Stromal cell of bone marrow (primary cell): Measurements from ENCODE around the gene PPP1R14C.

Source experiments
- DNase-seq: peaks from one replicate; pipeline ENCODE4 v3.0.0-alpha.2; 2012; ENCODE audit warnings: low read depth

PPP1R14C gene

DNA sequence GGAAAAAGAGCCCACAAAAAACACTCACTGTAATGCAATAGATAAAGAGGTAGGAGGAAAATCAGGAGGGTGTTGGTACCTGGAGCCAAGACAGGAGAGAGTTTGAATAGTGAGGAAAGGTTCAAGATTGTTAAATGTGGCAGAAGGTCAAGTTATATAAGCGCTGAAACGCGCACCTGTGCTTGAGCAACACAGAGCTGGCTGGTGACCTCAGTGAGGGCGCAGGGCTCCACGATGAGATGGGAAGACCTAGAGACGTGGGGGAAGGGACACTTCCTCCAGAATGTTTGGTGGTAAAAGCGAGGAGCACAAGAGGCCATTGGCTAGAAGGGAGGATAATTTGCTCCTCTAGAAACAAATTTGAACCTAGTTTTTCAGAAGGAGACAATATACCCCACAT is 4.2 kb upstream of the PPP1R14C start:
- no peak for DNase-seq

DNA sequence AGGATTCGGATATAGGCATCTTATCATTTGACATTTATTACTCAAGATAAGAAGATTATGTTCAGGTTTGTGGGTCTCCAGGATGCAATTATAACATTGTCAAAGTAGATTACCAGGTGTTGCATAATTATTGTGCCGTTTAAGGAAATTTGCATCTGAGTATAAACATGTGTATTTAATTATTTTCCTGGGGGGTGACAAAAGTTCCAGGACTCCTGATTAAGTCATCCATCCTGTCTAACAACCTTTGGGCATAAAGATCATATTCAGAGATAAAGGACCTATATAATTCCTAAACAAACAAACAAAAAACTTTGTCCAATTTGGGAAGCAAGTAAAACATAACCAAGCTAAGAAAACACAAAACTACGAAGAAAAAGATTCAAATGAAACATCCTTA is 3.3 kb upstream of the PPP1R14C start:
- DNase-seq: no peak

DNA sequence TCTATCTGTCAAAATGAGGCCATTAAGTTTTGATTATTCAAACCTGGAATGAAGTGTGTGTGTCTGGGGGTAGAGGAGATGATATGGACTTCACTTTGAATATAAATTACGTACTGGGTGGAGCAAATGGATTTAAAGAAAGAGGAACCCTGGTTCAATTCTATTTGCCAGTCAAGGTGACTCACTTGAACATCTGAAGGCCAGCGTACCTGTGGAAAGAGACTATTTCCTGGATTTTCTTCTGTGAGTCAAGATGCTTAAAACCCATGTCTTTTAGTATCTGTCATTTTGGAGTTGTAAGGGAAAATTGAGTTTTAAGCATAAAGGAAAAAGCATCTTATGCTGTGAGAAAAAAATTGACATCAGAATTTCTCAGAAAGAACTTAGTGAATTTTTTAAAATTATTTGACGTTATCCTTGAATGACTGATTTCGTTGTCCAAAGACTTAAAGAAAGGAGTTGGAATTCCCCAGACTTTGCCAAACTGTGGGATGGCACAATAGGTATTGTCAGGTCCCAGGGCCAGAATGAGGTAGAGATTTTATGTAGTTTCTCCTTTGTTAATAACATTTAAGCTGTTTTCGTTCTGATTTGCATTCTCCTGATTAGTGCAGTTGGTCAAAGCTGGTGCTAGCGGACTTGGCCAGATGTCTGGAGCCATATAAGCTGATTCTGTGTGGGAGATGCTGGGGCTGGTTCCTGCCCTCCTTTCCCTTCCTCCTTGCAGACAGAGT is 2.4 kb upstream of the PPP1R14C start:
- DNase-seq: no peak

DNA sequence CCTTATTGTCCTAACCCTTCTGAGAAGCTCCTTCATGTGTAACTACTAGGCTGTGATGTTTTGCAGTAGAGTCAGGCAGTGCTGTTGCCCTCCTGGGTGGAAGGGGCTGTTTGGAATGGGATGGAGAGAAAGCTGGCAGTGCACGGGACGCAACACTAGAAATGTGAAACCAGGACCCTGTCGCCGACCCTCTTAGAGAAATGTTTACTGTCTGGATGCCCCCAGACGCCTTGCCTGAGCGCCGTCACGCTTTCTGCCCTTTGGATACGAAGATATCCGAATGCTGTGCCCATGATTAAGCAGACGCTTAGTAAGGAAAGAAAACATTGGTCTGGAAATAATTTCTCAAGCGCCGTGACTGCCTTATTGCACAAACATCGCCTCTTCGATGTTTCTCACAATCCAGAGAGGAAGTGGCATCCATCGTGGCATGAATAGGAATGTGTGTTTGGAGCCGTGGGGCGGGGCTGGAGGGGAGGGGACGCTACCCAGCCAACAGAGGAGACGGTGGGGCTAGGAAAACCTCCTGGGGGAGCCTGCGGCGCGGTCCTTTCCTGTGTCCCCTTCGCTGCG is 661 bp upstream of the PPP1R14C start:
- peak; percentile 72 for DNase-seq

DNA sequence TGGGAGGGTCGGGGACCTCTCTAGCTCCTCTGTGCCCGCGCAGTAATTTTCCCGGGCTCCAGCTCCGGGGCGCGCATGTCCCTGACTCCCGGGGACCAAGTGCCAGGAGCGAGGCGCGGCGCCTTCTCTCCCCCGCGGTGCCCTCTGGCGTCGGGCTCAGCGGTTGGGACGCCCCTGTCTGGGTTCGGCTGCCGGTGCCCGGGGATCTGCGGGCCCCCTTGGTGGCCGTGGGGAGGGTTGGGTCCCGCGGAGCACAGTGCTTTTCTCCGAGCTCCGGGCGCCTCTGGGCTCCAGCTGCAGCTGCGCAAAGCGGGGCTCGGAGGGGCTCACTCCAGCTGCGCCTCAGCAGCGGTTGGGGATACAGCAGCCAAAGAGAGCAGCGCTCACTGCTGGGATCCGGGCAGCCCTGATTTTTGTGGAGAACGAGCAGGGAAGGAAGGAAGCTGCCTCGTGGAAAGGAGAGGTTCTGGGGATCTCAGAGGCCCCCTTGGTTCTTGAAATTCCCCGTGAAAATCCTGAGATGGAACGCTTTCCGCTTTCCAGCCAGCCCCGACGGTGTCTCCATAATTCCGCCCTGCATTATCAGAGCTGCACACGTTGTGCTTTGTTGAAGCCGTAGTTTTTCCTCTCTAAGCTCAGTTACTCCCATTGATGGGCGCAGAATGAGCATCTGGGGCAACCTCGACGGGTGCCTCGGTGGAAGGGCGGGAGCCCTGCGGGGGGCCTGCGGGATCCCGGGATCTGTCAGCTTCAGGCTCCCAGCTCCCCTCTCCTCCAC is 861 bp downstream of the PPP1R14C start:
- DNase-seq: no peak

DNA sequence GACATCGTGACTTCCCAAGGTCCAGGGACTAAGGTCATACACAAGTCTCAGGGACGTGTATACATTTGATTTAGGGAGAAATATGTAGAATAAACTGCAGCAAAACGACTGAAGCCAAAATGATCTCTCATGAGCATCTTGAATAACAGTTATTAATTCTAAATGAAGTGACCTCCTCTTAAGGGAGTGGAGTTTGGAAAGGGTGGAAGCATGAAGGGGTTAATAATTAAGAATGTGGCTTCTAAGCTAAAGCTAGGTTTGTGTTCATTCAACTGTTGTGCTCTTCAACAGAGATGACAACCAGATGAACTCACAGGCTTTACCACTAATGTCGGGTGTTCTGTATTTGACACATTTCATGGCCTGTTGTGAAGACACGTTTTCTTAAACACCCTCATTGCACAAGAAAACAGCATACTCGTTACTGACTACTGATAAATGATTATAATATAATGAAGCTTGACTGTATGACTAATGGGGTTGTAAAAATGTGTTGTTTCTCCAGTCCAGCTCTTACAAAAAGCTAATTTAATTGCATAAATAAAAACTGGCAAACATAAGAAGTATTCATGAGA is 1.5 kb downstream of the PPP1R14C start:
- DNase-seq: no peak

DNA sequence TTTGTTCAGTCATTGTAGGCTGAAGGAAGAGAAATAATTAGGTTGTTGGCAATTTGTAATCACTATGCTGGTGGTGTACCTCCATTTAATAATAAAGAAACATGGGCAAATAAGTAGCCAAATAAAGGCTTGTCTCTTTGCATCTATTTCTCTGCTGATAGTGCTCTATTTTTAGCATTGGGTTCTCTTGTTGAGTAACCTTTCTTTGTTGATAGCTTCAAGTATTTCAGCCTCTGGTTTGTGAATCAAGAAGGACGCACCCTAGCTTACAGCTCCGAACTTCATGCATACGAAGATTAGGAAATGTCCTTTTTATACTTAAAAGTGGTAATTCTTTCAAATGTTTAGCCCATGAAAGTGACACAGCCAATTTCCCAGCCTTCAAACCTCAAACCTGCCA is 2.6 kb downstream of the PPP1R14C start:
- no peak for DNase-seq

DNA sequence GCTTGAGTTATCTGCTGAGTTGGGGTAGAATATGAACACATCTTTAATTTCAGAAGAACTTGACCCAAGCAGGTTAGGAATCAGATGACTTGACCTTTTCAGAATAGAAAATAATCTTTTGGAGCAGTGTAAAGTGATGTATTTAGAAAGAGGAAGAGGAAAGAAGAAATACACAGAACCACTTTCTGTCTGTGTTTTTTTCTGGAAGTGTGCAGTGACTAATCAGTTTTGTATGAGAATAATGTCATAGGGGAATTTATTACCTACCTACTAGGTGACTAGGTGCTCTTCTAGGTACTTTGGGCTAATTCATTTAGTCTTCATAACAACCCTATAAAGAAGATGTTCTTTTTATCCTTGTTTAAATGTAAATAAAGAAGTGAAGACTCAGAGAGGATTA is 3.0 kb downstream of the PPP1R14C start:
- no peak for DNase-seq

DNA sequence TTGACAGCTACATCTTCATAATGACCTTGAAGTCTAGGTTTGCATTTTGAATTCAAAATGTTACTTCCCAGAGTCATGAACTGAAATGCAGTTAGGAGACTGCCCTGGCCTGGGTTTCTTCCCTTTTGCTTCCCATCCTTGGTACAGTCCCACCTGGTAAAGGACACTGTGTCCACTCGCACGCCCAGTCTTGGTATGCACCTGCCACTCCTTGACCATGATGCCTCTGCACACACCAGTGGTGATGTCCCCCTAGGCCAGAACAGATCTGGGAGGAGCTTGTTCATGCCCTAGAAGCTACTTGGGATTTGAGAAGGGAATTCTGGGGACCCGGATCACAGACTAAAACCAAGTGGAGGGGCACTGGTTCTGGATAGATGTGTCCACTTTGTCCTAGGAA is 3.6 kb downstream of the PPP1R14C start:
- DNase-seq: no peak

DNA sequence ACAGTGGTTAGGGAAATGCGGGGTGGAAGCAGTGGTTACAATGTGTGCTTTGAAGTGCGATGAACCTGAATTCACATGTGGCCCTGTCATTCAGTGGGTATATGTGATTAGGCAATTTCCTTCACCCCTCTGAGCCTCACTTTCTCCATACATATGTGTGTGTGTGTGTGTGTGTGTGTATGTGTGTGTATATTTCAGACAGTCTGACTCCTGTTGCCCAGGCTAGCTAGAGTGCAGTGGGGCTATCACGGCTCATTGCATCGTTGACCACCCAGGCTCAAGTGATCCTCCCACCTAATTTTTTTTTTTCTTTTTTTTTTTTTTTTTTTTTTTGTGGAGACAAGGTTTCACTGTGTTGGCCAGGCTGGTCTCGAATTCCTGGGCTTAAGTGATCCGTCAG is 6.3 kb downstream of the PPP1R14C start:
- no peak for DNase-seq

DNA sequence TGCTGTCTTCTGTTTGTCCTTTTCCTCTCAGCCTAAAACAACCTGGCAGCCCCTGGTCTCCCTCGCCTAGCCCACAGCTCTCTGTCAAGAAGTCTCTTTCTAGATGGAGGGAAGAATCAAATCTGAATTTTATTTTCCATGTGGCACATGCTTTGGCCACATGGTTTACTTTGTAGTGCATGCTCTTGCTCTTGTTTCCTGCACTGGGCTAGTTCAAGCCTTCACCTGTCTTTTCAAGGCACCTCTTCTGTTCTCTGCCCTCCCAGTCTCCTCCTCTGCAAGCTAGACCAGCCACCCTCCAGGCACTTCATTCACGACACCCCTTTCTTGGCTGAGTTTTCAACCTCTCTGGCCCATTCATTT is 7.6 kb downstream of the PPP1R14C start:
- DNase-seq: no peak

DNA sequence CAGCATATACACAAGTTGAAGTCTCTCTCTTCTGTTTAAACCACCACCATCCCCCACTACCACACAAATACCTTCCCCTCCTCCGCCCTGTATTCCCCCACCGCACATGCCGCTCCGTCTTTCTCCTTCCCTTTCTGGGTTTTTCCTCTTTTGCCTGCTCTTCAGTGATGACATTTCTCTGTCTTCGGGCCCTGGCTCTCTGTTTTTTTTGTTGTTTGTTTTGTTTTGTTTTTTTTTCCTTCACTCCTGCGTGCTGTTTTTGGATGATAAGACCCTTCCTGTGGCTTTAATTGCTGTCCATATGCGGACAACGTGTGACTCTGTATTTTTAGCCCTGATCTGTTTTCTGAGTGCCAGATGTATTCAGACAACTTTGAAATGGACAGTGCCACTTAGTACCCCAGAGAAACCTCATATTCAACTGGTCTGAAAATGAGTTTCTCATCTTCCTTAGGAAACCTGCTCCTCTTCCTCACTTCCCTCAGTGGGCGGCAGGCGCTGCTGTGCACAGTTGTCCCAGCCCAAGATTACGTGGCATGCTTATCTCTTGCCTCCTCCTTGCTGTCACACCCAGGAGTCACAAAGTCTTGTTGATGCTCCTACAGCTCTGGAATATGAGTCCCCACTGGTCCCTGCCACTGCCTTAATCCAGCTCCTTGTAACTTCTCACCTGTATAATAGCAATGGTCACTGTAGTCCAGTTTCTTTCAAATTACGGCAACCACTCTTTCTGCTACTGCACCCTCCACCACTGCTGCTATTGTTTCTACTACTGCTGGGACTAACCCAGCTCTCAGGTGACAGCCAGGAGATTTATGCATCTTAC is 8.2 kb downstream of the PPP1R14C start:
- no peak for DNase-seq

DNA sequence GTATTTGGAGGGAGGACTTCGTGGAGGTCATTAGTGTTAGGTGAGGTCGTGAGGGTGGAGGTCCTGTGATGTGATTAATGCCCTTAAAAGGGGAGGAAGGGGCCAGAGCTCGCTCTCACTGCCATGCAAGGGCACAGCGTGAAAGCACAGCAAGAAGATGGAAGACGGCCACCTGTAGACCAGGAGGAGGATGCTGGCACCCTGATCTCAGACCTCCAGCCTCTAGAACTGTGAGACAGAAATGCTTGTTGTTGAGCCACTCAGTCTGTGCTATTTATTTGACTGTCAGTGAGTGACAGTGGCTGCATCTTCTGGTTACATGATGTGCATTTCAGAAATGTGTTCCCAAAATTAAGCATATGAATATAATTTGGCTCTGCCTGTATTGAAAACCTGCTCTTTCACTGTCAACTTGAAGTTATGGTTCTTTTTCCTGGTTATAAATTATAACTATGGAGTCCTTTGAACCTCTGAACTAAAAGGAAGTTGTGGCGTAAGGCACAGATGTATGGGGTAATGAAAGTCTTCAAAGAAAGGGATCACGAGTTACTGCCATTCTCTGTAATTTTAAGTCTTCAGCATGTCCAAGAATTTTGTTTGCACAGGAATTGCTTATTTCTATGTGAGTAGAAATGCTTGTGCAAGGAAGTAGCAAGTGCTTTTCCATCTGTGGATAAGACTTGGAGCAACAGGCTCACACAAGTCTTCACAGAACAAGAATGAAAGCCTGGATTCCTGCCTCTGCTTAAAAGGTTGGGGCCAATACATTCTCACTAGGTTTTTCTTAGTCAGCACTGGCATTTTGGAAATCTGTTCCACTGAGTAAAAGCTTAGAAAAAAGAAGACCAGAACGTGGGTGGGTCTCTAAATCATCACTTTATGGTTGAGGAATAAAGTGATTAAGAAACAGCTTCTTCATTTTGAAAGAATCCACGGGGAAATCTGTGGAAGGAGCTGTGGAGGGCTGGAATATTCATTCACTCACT is 10.3 kb downstream of the PPP1R14C start:
- peak; percentile 55 for DNase-seq

DNA sequence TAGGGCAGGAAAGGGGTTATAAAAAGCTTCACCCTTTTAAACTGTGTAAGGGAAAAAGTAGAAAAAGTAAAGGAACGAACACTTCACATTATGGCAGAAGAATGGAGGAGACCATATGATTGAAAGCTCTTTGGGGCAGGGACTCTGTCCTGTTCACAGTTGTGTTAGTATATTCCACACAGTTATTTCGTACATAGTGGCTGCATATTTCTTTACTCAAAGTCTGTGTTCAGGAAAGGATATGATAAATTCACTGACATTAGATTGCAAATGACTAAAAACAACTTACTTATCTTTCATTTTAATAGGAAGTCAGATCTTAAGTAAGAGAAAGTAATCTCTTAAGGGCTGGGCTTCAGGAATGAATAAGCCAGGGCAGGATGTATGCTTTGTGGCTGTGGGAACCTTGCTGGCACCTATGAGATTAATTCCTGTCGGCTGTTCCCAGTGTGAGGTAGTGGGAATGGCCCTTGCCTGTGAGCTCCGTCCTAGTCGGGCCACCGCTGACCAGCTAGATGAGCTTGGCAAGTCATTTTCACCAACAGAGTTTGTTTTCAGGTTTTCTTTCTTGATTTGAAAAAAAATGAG is 11.2 kb downstream of the PPP1R14C start:
- no peak for DNase-seq

DNA sequence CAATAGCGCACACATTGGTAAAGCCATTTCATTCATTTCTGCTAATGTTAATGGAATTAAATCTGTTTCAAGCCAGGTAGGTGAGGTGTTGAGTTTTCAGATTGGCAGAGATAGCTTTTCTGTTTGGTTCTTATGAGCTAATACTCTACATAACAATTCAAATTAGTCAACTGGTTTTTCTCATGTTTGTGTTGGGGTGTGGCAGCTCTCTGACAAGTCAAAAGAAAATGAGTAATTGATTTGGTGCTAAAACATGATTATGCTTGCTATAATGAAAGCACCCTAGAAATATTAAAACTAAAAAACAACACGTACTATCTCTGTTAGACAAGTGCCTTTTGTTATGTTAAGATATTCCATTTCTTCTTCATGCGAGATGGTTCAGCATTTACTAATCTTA is 13.6 kb downstream of the PPP1R14C start:
- no peak for DNase-seq

DNA sequence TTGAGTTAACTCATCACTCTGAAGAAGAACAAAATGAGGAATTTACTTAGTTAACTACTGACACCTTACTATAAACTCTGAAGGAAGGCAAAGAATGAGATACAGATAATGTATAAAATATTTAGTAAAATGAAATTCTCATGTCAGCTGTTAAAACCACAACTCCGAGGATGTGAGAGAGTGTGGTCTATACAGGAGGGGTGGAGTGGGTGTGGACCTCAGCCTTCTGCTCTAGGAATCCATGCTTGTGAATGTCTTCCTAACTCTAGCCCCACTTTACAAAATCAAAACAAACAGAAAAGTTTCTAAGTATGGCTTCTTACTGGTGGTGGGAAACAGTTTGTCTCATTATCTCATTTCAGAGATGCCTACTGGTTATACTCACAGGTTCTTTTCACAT is 14.2 kb downstream of the PPP1R14C start:
- DNase-seq: no peak

DNA sequence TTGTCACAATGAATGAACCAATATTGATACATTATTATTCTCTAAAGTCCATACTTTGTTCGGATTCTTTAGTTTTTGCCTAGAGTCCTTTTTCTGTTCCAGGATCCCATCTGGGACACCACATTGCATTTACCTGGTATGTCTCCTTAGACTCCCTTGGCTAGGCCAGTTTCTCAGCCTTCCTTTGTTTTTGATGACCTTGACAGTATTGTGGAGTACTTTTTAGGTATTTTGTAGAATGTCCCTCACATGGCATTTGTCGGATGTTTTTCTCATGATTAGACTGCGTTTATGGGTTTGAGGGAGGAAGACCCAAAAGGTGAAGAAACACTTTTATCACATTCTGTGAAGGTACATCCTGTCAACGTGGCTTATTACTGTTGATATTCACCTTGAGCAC is 16.9 kb downstream of the PPP1R14C start:
- DNase-seq: no peak

DNA sequence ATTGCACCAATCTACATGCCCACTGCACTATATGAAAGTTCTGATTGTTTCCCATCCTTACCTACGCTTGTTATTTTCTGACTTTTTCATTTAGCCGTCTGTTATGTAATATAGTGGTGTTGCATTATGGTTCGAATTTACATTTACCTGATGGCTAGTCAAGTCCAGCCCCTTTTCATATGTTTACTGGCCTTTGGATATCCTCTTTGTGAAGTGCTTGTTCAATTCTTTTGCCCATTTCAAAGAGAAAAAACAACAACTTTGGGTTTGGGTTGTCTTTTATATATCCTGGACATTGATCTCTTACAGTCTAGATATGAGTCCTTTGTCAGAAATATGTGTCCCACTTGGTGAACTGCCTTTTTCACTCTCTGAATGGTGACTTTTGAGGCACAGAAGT is 21.1 kb downstream of the PPP1R14C start:
- no peak for DNase-seq

DNA sequence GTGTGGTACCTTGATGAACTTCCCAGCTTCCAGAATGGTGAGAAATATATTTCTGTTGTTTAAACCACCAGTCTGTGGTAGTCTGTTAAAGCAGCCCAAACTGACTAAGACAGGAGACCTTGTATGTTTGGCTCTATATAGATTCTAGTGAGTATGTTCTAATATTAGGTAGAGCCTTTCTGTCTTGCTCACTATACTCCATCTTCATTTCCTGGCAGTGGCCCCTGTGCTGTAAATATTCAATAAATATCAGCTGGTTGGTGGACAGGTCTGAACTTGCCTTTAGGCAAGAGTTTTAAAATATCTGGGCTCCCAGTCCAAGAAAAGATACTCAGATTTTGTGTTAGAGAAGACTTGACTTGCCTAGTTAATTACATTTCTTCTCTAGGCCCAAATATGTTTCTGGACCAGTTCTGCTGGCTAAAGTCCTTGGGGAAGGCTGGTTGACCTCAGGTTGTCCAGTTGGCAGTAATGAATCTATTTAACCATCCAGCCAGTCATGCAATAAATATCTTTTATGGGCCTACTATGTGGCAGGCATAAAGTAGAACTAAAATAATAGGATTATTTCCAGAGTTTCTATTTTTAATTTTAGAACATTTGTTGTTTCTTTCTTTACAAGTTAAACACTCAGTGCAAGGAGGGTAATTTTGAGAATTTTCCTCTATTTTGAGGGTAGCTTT is 22.3 kb downstream of the PPP1R14C start:
- no peak for DNase-seq

DNA sequence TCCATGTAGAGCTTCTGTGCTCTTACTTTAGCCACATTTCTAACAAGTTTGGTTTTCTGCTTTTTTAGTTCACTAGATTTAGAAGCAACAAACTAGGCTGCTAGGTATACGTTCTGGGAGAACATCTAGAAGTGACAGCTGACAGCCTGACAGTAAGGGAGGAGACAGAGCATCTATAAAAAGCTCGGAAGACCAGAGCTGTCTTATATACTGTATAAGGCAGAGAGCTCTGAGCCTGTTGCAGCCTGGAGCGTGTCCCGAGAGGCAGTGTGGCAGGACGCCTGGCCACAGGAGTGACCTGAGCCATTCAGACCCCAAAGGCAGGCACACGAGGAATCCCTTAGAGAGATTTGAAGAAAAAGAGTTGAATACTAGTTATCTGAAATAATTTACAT is 24.6 kb downstream of the PPP1R14C start:
- DNase-seq: no peak
